DND-41 (cell line): ENCODE results near the gene SDHB.

Experiments
- ATAC-seq: fragments of 200-7000 bp; cut with Tn5 transposase; 3 replicates; pipeline ENCODE4 v1.9.1; 2021; ENCODE audit warnings: low read depth; ENCODE audit not compliant: insufficient read depth
- DNase-seq: peaks from one replicate; pipeline ENCODE4 v3.0.0-alpha.2; 2020
- H2AFZ ChIP-seq: 2 replicates; pipeline ENCODE4 v1.6.0; 2012; ENCODE audit warnings: low read depth, low read length
- H3K27ac ChIP-seq: 2 replicates; pipeline ENCODE4 v1.5.1; 2012; ENCODE audit warnings: low read length, inconsistent platforms
- H3K27me3 ChIP-seq: fragments of 200-600 bp; sonication (generic); 2 replicates; pipeline ENCODE4 v1.6.0; 2012; ENCODE audit warnings: low read length, mild to moderate bottlenecking, inconsistent platforms; ENCODE audit not compliant: insufficient read depth, poor library complexity
- H3K36me3 ChIP-seq: 2 replicates; pipeline ENCODE4 v1.5.1; 2012; ENCODE audit warnings: low read length, inconsistent platforms; ENCODE audit not compliant: insufficient read depth
- H3K4me1 ChIP-seq: 2 replicates; pipeline ENCODE4 v1.5.1; 2012; ENCODE audit warnings: mild to moderate bottlenecking, low read length; ENCODE audit not compliant: insufficient read depth
- H3K4me2 ChIP-seq: 2 replicates; pipeline ENCODE4 v1.6.0; 2012; ENCODE audit warnings: mild to moderate bottlenecking, moderate library complexity, low read length, inconsistent platforms; ENCODE audit not compliant: insufficient read depth
- H3K4me3 ChIP-seq, 2 experiments: fragments of 200-600 bp in 1 of 2; shearing (Covaris generic) in 1 of 2; 2 replicates each; pipeline ENCODE4 v1.5.1; 2012 to 2016; ENCODE audit warnings: inconsistent platforms in 2 of 2, low read length in 2 of 2, mild to moderate bottlenecking in 2 of 2, low read depth in 1 of 2, moderate library complexity in 1 of 2
- H3K79me2 ChIP-seq: 2 replicates; pipeline ENCODE4 v1.6.0; 2012; ENCODE audit warnings: low read length, inconsistent platforms; ENCODE audit not compliant: insufficient read depth
- H3K9ac ChIP-seq: 2 replicates; pipeline ENCODE4 v1.6.0; 2012; ENCODE audit warnings: low read depth, mild to moderate bottlenecking, inconsistent platforms, low read length, moderate library complexity
- H3K9me3 ChIP-seq: 2 replicates; pipeline ENCODE4 v1.5.1; 2012; ENCODE audit warnings: low read length, moderate library complexity, mild to moderate bottlenecking, inconsistent platforms; ENCODE audit not compliant: insufficient read depth, severe bottlenecking
- H4K20me1 ChIP-seq: 2 replicates; pipeline ENCODE4 v1.6.0; 2012; ENCODE audit warnings: low read length; ENCODE audit not compliant: insufficient read depth
- CTCF ChIP-seq: IDR thresholded peaks from 2 replicates; pipeline ENCODE4 v1.5.1; 2012; ENCODE audit warnings: borderline replicate concordance, low read length, moderate library complexity, mild to moderate bottlenecking; ENCODE audit not compliant: poor library complexity, severe bottlenecking; ENCODE audit errors: extremely low read depth
- EZH2 ChIP-seq: IDR thresholded peaks from 3 replicates; pipeline ENCODE4 v1.6.1; 2012; ENCODE audit warnings: borderline replicate concordance, low read depth, mild to moderate bottlenecking, moderate library complexity, low read length, inconsistent platforms; ENCODE audit not compliant: severe bottlenecking

SDHB gene

DNA sequence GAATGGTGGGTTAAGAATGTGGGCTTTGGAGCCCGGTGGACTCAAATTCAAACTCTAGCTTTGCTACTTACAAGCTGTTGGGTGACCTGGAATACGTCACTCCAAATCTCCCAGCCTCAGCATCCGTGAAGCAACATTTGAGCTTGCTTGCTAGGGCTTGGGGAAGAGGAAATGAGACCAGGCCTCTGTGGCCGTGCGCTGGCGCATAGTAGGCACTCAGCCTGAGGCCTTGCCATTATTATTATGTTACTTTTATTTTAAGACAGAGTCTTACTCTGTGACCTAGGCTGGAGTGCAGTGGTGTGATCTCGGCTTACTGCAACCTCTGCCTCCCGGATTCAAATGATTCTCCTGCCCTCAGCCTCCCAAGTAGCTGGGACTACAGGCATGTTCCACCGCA, 61.2 kb downstream of the SDHB start:
- no peak overlapping the region for H3K4me2 ChIP-seq
- TF ChIP-seq CTCF (no peak), EZH2 (no peak)
- H3K4me3 ChIP-seq = no peak overlapping the region
- H3K9me3 ChIP-seq = no peaks in the 10 kb centered on the region
- H3K9ac ChIP-seq = no peak overlapping the region
- H3K36me3 ChIP-seq = peaks cover 26% of the 10 kb centered on the region
- no peaks in the 10 kb centered on the region for H3K27me3 ChIP-seq
- ATAC-seq = no peak
- DNase-seq = no peak
- no peak overlapping the region for H2AFZ ChIP-seq
- H3K4me1 ChIP-seq = no peaks in the 10 kb centered on the region
- H4K20me1 ChIP-seq = no peaks in the 10 kb centered on the region; the same call in 1 of the 2 replicates
- H3K27ac ChIP-seq = no peak overlapping the region
- no peaks in the 10 kb centered on the region for H3K79me2 ChIP-seq

DNA sequence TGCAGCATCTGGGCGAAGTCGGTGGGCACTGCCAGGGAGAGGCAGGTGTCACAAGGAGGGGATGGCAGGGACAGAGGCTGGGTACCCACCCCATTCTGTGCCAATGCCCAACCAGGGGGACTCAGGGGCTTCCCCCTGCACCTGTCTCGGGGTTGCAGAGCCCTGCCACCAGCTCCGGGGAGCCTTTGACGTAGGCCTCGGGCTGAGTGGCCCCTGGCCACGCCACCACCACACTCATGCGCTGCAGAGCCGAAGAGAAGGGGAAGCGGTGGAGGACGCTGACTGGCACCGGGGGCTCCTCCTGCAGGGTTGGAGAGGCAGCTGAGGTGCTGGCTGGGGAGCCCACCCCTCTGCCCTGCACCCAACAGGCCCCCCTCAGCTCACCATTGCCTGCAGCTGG, 61.7 kb downstream of the SDHB start:
- H3K4me1 ChIP-seq = no peaks in the 10 kb centered on the region
- no peak overlapping the region for H3K4me3 ChIP-seq
- no peak overlapping the region for H2AFZ ChIP-seq
- ATAC-seq (no peak), DNase-seq (no peak)
- peaks cover 32% of the 10 kb centered on the region for H3K36me3 ChIP-seq
- H3K9ac ChIP-seq = no peak overlapping the region
- no peak overlapping the region for H3K27ac ChIP-seq
- H3K79me2 ChIP-seq = no peaks in the 10 kb centered on the region
- H4K20me1 ChIP-seq = no peaks in the 10 kb centered on the region; the same call in 1 of the 2 replicates
- H3K4me2 ChIP-seq = no peak overlapping the region
- H3K27me3 ChIP-seq = no peaks in the 10 kb centered on the region
- no peak for TF ChIP-seq EZH2
- H3K9me3 ChIP-seq = no peaks in the 10 kb centered on the region

GRCh38 chr1:16991571-16991970, 62.3 kb downstream of the SDHB start:
- ATAC-seq = no peak
- no peaks in the 10 kb centered on the region; the same call in 1 of the 2 replicates for H4K20me1 ChIP-seq
- H3K27me3 ChIP-seq = no peaks in the 10 kb centered on the region
- no peaks in the 10 kb centered on the region for H3K9me3 ChIP-seq
- no peak overlapping the region for H3K9ac ChIP-seq
- H3K4me2 ChIP-seq = no peak overlapping the region
- peaks cover 29% of the 10 kb centered on the region for H3K36me3 ChIP-seq
- no peak overlapping the region for H3K4me3 ChIP-seq
- no peak overlapping the region for H3K27ac ChIP-seq
- no peak for DNase-seq
- TF ChIP-seq EZH2 (no peak), CTCF (no peak)
- H2AFZ ChIP-seq = no peak overlapping the region
- no peaks in the 10 kb centered on the region for H3K4me1 ChIP-seq
- H3K79me2 ChIP-seq = no peaks in the 10 kb centered on the region

GRCh38 chr1:16989676-16990391, 64.0 kb downstream of the SDHB start:
- no peaks in the 10 kb centered on the region for H3K4me1 ChIP-seq
- H3K4me2 ChIP-seq = no peak overlapping the region
- no peaks in the 10 kb centered on the region; the same call in 1 of the 2 replicates for H4K20me1 ChIP-seq
- H3K27ac ChIP-seq = no peak overlapping the region
- no peaks in the 10 kb centered on the region for H3K27me3 ChIP-seq
- no peaks in the 10 kb centered on the region for H3K79me2 ChIP-seq
- DNase-seq = no peak
- H3K9me3 ChIP-seq = no peaks in the 10 kb centered on the region
- H2AFZ ChIP-seq = no peak overlapping the region
- no peak overlapping the region for H3K4me3 ChIP-seq
- no peak for ATAC-seq
- no peak overlapping the region for H3K9ac ChIP-seq
- peaks cover 28% of the 10 kb centered on the region for H3K36me3 ChIP-seq
- no peak for TF ChIP-seq EZH2
- TF ChIP-seq CTCF = no peak
